GM12864 (cell line): ENCODE measurements around the gene CYP2W1.
A peak's percentile ranks its signal among the peaks of the same experiment; 100 is the strongest.

Source experiments
- DNase-seq: peaks from one replicate; pipeline ENCODE4 v3.0.0-alpha.2; 2011; ENCODE audit warnings: low read depth
- H3K4me3 ChIP-seq: 2 replicates; pipeline ENCODE4 v1.5.1; 2011; ENCODE audit warnings: mild to moderate bottlenecking, low read depth, low read length, control low read depth
- TF ChIP-seq, protein P1 (sequence below): IDR thresholded peaks from 2 replicates; pipeline ENCODE4 v1.5.1; 2011; ENCODE audit warnings: low read depth, mild to moderate bottlenecking, moderate library complexity, low read length, control low read depth, inconsistent platforms; ENCODE audit errors: missing control alignments

Gene CYP2W1

DNA sequence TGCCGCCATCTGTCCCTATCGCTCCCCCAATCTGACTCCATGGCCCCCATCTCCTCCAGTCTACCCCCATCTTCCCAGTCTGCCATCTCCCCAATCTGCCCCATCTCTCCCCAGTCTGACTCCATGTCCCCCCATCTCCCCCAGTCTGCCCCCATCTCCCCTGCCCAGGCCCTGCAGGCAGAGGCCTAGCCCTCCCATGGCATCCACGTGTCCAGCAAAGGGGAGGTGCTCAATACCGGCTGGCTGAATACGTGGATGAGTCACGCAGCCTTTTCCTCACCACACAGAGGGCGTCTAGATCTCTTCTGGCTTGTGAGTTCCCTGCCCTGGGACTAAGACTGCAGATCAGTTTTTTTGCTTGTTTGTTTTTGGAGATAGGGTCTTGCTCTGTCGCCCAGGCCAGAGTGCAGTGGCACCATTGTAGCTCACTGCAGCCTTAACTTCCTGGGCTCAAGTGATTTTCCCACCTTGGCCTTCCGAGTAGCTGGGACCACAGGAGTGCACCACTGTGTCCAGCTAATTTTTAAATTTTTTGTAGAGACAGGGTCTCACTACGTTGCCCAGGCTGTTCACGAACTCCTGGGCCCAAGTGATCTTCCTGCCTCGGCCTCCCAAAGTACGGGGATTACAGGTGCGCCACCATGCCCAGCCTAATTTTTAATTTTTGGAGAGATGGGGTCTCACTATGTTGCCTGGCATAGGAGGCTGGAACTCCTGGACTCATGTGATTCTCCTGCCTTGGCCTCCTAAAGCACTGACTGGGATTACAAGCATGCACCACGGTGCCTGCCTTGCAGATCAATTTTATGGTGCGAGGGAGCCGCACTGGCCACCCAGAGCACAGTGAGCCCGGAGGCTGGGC is 46.0 kb downstream of the CYP2W1 start:
- peak overlapping the region; percentile 88 for H3K4me3 ChIP-seq
- TF ChIP-seq, protein P1, sequence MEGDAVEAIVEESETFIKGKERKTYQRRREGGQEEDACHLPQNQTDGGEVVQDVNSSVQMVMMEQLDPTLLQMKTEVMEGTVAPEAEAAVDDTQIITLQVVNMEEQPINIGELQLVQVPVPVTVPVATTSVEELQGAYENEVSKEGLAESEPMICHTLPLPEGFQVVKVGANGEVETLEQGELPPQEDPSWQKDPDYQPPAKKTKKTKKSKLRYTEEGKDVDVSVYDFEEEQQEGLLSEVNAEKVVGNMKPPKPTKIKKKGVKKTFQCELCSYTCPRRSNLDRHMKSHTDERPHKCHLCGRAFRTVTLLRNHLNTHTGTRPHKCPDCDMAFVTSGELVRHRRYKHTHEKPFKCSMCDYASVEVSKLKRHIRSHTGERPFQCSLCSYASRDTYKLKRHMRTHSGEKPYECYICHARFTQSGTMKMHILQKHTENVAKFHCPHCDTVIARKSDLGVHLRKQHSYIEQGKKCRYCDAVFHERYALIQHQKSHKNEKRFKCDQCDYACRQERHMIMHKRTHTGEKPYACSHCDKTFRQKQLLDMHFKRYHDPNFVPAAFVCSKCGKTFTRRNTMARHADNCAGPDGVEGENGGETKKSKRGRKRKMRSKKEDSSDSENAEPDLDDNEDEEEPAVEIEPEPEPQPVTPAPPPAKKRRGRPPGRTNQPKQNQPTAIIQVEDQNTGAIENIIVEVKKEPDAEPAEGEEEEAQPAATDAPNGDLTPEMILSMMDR, result no peak
- DNase-seq, result no peak

DNA sequence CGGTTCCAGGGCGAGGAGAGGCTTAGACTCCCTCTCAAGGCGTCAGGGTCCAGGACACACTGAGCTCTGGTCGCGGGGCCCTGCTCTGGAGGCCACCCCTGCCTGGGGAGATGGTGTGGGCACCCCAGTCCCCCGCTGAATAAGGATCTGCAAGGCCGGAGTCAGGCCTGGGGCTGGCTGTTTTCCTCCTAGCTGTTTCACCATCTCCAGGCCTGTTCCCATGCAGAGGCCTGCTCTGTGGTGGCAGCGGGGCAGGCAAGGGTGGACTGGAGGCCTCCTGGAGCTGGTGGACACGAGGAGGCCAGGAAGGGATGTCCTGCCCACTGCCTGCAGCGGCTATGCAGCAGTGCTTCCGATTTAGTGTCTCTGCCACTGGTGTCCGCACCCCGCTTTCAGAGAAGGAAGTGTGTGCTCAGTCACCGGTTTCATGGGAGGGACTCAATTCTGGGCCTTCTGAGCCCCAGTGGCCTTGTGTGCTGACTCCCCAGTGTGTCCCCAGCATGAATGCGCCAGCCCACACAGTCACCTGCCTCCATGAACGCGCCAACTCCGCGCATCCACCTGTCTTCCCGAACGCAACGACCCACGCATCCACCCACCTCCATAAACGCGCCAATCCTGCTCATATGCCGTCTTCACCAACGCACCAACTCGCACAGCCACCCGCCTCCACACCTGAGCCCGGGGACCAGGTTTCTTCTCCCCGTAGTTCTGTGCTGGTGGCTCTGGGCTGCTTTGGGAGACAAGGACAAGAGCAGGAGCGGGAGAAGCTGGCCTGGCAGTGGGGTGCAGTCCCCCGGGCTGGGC is 46.9 kb downstream of the CYP2W1 start:
- TF ChIP-seq, protein P1, result no peak
- H3K4me3 ChIP-seq, result no peak overlapping the region; the same call in 1 of the 2 replicates
- no peak for DNase-seq

DNA sequence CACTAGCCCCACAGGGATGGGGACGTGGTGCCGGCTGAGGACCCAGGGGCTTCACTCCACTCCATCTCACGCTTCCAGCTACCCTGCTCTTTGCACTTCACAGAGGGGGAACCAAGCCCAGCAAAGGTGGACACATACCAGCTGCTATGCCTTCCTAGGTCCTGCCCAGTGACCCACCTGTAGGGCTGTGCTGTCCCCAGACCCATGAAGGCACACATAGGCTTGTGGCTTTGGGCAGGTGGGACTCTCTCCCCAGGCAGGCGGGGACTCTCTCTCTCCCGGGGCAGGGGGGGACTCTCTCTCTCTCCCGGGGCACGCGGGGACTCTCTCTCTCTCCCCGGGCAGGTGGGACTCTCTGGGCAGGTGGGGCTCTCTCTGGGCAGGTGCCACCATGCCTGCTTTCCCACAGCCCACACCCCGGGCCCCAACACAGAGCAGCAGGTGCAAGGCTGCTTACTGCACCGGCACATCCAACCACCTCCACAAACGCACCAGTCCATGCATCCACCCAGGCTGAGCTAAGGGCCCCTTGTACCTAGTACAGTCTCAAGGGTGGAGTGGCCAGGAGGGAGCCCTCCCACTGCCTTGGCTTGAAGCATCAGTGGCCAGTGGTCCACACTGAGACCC is 47.6 kb downstream of the CYP2W1 start:
- H3K4me3 ChIP-seq, result no peak overlapping the region
- TF ChIP-seq, protein P1, result no peak

DNA sequence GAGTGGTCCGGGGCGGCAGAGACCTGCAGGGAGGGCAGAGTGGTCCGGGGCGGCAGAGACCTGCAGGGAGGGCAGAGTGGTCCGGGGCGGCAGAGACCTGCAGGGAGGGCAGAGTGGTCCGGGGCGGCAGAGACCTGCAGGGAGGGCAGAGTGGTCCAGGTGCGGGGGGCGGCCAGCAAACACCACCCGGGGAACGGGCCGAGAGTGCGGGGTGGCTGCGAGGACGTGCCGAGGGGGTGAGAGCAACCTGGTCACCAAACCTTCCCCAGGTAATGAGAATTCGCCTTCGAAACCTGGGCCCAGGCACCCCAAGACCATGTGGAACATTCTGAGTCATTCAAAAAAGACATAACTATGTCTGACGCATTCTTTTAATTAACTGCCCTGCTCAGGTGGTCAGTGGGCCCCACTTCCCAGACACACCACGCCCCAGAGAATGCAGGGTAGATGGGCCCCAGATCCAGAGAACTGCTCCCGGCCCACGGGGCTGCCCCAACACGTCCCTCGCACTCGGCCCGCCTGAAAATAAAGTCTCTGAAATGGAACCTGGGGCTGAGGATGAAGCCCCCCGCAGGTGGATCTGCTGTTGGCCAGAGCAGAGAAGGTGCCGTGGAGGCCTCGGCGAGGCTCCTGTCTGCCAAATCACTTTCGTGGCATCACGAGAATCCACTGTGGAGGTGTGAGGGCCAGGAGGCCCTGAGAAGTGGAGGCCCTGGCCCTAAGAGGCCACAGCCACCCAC is 48.9 kb downstream of the CYP2W1 start:
- H3K4me3 ChIP-seq, result no peak overlapping the region
- no peak for DNase-seq
- TF ChIP-seq, protein P1, result no peak

More for the DNA sequence above, 47.6 kb downstream of the CYP2W1 start:
- no peak for DNase-seq

DNA sequence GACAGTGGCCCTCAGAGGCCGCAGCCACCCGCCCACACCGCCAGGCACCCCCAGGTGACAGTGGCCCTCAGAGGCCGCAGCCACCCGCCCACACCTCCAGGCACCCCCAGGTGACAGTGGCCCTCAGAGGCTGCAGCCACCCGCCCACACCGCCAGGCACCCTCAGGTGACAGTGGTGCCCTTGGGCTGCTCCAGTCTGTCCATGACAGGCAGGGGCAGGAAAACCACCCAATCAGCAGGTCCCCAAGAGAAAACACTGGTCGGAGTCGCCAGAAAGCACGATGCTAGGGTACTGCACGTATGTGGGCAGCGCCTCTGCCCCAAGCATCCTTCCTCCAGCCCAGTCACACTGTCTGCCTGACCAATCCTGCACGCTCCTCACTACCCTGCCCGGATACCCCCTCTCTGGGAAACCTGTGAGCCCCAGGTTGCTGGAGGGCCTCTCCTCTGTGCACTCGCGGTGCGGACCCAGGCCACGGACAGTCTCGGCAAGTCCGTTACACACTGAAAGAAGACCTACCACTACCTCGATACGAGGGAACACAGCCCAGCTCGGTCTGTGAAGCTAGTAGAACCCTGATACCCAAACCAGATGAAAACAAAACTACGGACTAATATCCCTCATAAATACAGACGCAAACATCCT is 49.7 kb downstream of the CYP2W1 start:
- no peak overlapping the region for H3K4me3 ChIP-seq
- TF ChIP-seq, protein P1, result no peak
- DNase-seq, result no peak
